B cell (primary cell): ENCODE data around the gene LSM7. TPM values are rescaled to one million over a fixed set of nuclear protein-coding genes. Genes with fewer than 3 reads are reported as not detected.

Experiments used
- ATAC-seq: fragments of 200-7000 bp; cut with Tn5 transposase; one replicate; pipeline ENCODE4 v1.10.0; 2021; ENCODE audit warnings: low read depth, mild to moderate bottlenecking, moderate number of reproducible peaks, moderate library complexity
- CTCF ChIA-PET: fragments of 350-600 bp; sonication (Branson Sonifier 250); formaldehyde crosslinking; loops from one replicate; lab custom pipeline; 2021; ENCODE audit warnings: antibody characterized with exemption, inconsistent platforms; lab: Charles Lee
- POLR2A ChIA-PET: fragments of 350-600 bp; sonication (Branson Sonifier 250); formaldehyde crosslinking; loops from one replicate; lab custom pipeline; 2021; ENCODE audit warnings: antibody characterized with exemption; lab: Charles Lee
- DNase-seq: peaks from one replicate; pipeline ENCODE4 v3.0.0; 2013
- H2AFZ ChIP-seq: 2 replicates; pipeline ENCODE4 v1.6.1; 2012; ENCODE audit warnings: mild to moderate bottlenecking, low read depth, low read length; ENCODE audit not compliant: insufficient read depth, poor library complexity, severe bottlenecking
- H3K27ac ChIP-seq, 2 donors: 1 replicate in 1 of 2; 2 replicates in 1 of 2; pipeline ENCODE4 v1.5.1; 2012 to 2013; ENCODE audit warnings: low read length in 2 of 2, mild to moderate bottlenecking in 2 of 2, moderate library complexity in 1 of 2
- H3K27me3 ChIP-seq, 4 experiments: fragments of 200-600 bp in 1 of 4; sonication (generic) in 1 of 4; replicated peaks in 1 of 4; 1 replicate in 2 of 4; 2 replicates in 2 of 4; pipeline versions ENCODE4 v1.6.1 to v1.7.0; 2013 to 2016; ENCODE audit warnings: low read length in 3 of 4, mild to moderate bottlenecking in 2 of 4, mixed read lengths in 1 of 4, moderate library complexity in 1 of 4; ENCODE audit not compliant: insufficient read depth in 4 of 4, control insufficient read depth in 3 of 4; ENCODE audit errors: control extremely low read depth in 1 of 4
- H3K36me3 ChIP-seq, 2 experiments: replicated peaks in 1 of 2; 1 replicate in 1 of 2; 2 replicates in 1 of 2; pipeline versions ENCODE4 v1.6.1 to v1.7.1; 2013; ENCODE audit warnings: low read length in 1 of 2; ENCODE audit not compliant: insufficient read depth in 2 of 2, control insufficient read depth in 1 of 2; ENCODE audit errors: control extremely low read depth in 1 of 2, extremely low read depth in 1 of 2
- H3K4me1 ChIP-seq, 2 donors: fragments of 200-600 bp in 1 of 2; sonication (generic) in 1 of 2; 1 replicate in 1 of 2; 2 replicates in 1 of 2; pipeline versions ENCODE4 v1.5.1 to v1.6.1; 2013 to 2017; ENCODE audit warnings: low read length in 2 of 2; ENCODE audit not compliant: control insufficient read depth in 2 of 2, insufficient read depth in 2 of 2
- H3K4me2 ChIP-seq: replicated peaks from 2 replicates; pipeline ENCODE3; 2012; ENCODE audit warnings: mild to moderate bottlenecking, low read depth, low read length; ENCODE audit not compliant: poor library complexity, severe bottlenecking
- H3K4me3 ChIP-seq, 5 experiments: fragments of 200-600 bp in 1 of 5; sonication (generic) in 1 of 5; 1 replicate in 3 of 5; 2 replicates in 2 of 5; pipeline versions ENCODE4 v1.5.1 to v1.7.0; 2011 to 2016; ENCODE audit warnings: low read length in 4 of 5, mild to moderate bottlenecking in 4 of 5, low read depth in 2 of 5, control low read depth in 1 of 5, moderate library complexity in 1 of 5; ENCODE audit not compliant: insufficient read depth in 1 of 5; ENCODE audit errors: control extremely low read depth in 1 of 5, extremely low read depth in 1 of 5
- H3K79me2 ChIP-seq: fragments of 200-600 bp; sonication (generic); one replicate; pipeline ENCODE4 v1.6.0; 2016; ENCODE audit warnings: low read length; ENCODE audit not compliant: control insufficient read depth, insufficient read depth
- H3K9ac ChIP-seq: fragments of 200-600 bp; sonication (generic); 2 replicates; pipeline ENCODE4 v1.6.1; 2017; ENCODE audit warnings: mild to moderate bottlenecking, low read length, moderate library complexity
- H3K9me3 ChIP-seq, 3 donors: one replicate each; pipeline versions ENCODE4 v1.6.1 to v1.7.1; 2013; ENCODE audit warnings: low read length in 2 of 3; ENCODE audit not compliant: control insufficient read depth in 2 of 3, insufficient read depth in 1 of 3; ENCODE audit errors: control extremely low read depth in 1 of 3
- H4K20me1 ChIP-seq: 2 replicates; pipeline ENCODE4 v1.6.0; 2012; ENCODE audit warnings: mild to moderate bottlenecking, low read length; ENCODE audit not compliant: insufficient read depth, control insufficient read depth, poor library complexity, severe bottlenecking
- H3K27ac Mint-ChIP-seq: one replicate; pipeline ENCODE4 v1.8.0; 2021; ENCODE audit warnings: mixed read lengths
- H3K27me3 Mint-ChIP-seq: one replicate; pipeline ENCODE4 v1.8.0; 2021; ENCODE audit warnings: mixed read lengths
- H3K4me1 Mint-ChIP-seq: one replicate; pipeline ENCODE4 v1.8.0; 2021; ENCODE audit warnings: mixed read lengths
- H3K4me3 Mint-ChIP-seq: one replicate; pipeline ENCODE4 v1.8.0; 2021; ENCODE audit warnings: mixed read lengths
- H3K9me3 Mint-ChIP-seq: one replicate; pipeline ENCODE4 v1.8.0; 2022; ENCODE audit warnings: mixed read lengths; ENCODE audit not compliant: insufficient read depth
- CTCF ChIP-seq: fragments of 200-600 bp; IDR thresholded peaks from one replicate; pipeline ENCODE4 v1.8.0; 2022; ENCODE audit warnings: antibody characterized with exemption, mild to moderate bottlenecking
- EZH2 ChIP-seq: IDR thresholded peaks from 2 replicates; pipeline ENCODE4 v1.6.1; 2012; ENCODE audit warnings: borderline replicate concordance, low read depth, mild to moderate bottlenecking, moderate library complexity, low read length; ENCODE audit not compliant: insufficient read depth, poor library complexity, severe bottlenecking
- WGBS: methylation state at CpG from one replicate; pipeline ENCODE4 v1.1.5; 2013; ENCODE audit warnings: missing lambda C conversion rate; ENCODE audit not compliant: insufficient coverage; 5-methylcytosine and 5-hydroxymethylcytosine counted together
- intact Hi-C: fragments of 100-400 bp; cut with micrococcal nuclease; formaldehyde crosslinking; loops from one replicate; pipeline ENCODE4 v1.10.0; 2022
- polyA plus RNA-seq: library from polyadenylated mRNA; depleted of rRNA; stranded (reverse); fragments of >200 nt; gene quantifications from 2 replicates; pipeline ENCODE4 v1.2.3, GENCODE V29; 2012
- total RNA-seq, 2 donors: library from RNA; stranded (reverse); fragments of 120-200 nt in 1 of 2; gene quantifications; 1 replicate in 1 of 2; 2 replicates in 1 of 2; pipeline versions ENCODE4 v1.2.3 to v1.2.4, GENCODE V29; 2013 to 2022

LSM7 gene
- total and polyA plus RNA-seq, 2 donors (not counting 1 experiment from before 2014, with no cell fraction given): 201 to 820 TPM

DNA sequence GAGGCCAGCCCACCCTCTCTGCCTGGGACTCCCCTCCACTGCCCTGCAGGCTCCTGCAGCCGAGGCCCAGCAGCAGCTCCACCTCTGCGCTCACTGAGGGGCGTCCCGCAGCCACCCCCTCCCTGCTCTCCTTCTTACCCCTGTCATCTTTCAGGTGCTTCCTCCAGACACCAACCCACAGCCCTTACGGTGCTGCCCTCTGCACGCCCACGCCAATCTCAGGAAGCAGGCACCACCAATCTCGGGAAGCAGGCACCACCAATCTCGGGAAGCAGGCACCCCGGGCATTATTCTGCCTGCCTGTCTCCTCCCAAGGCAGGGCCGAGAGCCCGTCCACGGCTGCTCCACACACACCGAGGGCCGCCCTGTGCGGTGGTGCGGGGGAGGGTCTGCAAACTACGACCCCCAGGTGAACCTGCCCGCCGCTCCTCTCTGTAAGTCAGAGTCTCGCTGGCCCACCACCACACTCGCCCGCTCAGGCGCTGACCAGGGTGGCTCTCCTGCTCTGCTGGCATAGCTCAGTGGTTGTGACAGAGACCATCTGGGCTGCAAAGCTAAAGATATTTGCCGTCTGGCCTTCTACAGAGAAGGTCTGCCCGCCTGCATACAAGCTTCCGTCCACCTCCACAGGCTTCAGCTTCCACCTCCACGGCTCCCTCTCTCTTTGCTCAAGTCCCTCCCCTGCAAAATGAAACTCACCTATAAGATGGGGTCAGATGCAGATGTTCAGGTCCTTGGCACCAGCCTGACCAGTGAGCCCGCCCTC lies 2.9 kb downstream of the LSM7 start:
- Histone ChIP-seq H3K4me3 (peak overlapping the region in 4 of 5 experiments; percentile 3 to 38 (median 14)), H4K20me1 (peaks cover 5% of the 10 kb centered on the region), H2AFZ (peak overlapping the region; percentile 8), H3K9me3 (no peaks in the 10 kb centered on the region), H3K27ac (peak overlapping the region; percentile 85 to 90), H3K27me3 (no peaks in the 10 kb centered on the region), H3K4me1 (peaks cover 53 to 63% of the 10 kb centered on the region in 2 donors), H3K9ac (peak overlapping the region; percentile 38), H3K79me2 (peaks cover 81% of the 10 kb centered on the region), H3K36me3 (peaks cover 0 to 42% of the 10 kb centered on the region in 2 experiments), H3K4me2 (peak overlapping the region; percentile 81)
- intact Hi-C loops: no loop called here
- ChIA-PET POLR2A (interaction anchor here (0.5 to 3.7 kb wide), 10 partner anchors 7 to 422 kb away, joined by 3 to 25 read pairs (median 6); no protein-coding TSS in a partner anchor), CTCF (interaction anchor here (0.9 to 5.1 kb wide), 4 partner anchors 31 to 286 kb away, joined by 3 to 24 read pairs (median 6); no protein-coding TSS in a partner anchor)
- no peaks in the 10 kb centered on the region for H3K9me3 Mint-ChIP-seq
- H3K4me3 Mint-ChIP-seq: peak overlapping the region; percentile 89
- H3K4me1 Mint-ChIP-seq: peaks cover 55% of the 10 kb centered on the region
- peak overlapping the region; percentile 97 for H3K27ac Mint-ChIP-seq
- TF ChIP-seq EZH2 (no peak), CTCF (no peak)
- ATAC-seq (peak; percentile 25), DNase-seq (peak; percentile 45)
- WGBS: 13% methylated on average over 29 of the region's 29 CpGs
- no peaks in the 10 kb centered on the region for H3K27me3 Mint-ChIP-seq
